GM21526 (cell line): Measurements from ENCODE around the gene HSPA12B.

Source experiments
- ATAC-seq: cut with Tn5 transposase; IDR thresholded peaks from one replicate; pipeline ENCODE4 v1.9.1; 2021; ENCODE audit warnings: moderate library complexity; ENCODE audit not compliant: unreplicated experiment, low FRiP score

The HSPA12B gene

DNA sequence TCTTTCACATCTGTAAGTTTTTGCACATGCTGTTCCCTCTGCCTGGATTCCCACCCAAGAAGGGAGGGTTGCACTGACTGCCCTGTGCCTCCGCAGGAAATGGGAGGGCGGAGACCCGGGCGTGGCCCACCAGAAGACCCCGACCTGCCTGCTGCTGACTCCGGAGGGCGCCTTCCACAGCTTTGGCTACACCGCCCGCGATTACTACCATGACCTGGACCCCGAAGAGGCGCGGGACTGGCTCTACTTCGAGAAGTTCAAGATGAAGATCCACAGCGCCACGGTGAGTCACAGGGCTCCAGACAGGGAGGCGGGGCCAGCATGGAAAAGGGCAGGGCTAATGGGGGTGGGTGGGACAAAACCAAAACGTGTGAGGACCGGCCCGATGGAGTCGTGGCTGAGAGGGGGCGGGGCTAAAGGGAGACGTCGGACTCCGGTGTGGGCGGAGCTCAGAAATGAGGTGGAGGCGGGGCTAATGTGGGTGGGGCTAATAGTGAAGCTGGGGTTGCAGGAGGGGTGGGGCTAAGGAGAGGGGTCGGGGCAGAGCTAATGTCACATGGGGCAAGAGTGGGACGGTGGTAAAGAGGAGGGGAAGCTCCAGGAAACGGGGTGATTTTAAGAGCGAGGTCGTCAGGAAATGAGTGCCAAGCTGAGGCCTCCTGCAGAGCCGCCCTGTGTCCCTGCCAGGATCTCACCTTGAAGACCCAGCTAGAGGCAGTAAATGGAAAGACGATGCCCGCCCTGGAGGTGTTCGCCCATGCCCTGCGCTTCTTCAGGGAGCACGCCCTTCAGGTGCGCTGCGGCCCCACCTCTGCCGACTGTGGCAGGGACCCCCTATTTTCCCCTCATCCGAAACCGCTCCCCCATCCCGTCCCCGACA, 12.6 kb downstream of the HSPA12B start:
- ATAC-seq = no peak

DNA sequence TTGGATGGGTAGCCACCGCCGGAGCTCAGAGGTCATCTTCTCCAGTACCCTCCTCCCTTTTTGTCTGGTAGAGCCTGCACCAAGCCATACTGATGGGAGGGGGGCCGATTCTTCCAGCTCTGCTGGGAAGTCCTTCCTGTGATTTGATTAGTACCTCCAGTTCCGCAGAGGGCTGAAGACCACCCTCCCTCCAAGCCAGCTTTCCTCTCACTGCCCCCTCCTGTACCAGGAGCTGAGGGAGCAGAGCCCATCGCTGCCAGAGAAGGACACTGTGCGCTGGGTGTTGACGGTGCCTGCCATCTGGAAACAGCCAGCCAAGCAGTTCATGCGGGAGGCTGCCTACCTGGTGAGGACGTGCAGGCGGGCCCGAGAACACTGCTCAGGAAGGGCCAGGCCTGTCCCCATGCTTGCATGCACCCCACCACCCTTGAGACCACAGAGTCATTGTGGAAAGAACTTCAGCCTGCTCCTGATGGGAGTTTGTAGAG, 13.2 kb downstream of the HSPA12B start:
- ATAC-seq = no peak

DNA sequence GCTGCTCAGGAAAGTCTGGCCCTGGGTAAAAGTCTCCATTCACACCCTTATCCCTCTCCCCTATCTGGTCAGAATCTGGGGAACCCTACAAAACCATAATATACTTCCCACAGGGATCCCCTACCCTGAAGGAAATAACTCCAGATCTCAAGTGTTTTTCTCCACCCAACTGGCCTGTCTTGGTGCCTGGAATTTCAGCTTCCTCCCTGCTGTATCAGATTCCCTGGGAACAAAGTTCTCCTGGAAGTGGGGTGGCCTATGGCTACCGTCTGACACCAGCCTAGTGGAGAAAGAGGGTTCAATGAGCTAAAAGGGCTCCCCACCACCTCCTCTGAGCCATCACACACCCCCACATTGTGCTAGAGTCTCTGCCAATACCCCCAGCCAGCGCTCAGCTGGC, 15.0 kb downstream of the HSPA12B start:
- ATAC-seq = no peak

DNA sequence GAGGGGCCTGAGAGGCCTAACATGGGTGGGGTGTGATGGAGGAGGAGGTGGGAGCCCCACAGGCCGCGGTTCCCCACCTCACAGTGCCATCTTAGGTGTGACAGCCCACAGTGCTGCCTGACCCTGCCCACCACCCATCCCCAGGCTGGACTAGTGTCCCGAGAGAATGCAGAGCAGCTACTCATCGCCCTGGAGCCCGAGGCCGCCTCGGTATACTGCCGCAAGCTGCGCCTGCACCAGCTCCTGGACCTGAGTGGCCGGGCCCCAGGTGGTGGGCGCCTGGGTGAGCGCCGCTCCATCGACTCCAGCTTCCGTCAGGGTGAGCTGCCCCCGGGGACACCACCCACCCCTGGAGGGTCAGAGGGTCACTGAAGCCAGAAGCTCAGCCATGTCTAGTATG, 15.6 kb downstream of the HSPA12B start:
- ATAC-seq = no peak

DNA sequence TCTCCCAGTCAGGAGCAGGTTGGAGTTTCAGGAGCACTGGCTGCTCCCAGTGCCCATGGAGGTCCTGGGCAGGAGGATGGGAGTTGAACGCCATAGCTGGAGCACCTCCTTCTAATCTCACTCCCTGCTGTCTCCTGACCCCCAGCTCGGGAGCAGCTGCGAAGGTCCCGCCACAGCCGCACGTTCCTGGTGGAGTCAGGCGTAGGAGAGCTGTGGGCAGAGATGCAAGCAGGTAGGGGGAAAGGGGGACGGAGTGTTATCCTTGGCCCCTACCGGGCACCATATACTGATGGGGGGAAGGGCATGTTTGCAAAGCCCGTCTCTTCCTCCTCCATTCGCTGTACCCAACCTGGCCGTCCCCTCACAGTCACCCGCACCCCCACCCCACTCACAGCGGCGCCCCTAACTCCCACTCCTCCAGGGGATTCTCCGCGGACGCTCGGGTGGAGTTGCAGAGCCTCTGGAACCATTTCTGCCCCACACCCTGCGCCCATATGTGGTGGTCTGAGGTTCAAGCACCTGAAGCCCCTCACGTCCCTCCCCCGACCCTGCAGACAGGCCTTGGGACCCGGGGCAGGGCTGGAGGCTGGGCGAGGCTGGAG, 16.7 kb downstream of the HSPA12B start:
- no peak for ATAC-seq

DNA sequence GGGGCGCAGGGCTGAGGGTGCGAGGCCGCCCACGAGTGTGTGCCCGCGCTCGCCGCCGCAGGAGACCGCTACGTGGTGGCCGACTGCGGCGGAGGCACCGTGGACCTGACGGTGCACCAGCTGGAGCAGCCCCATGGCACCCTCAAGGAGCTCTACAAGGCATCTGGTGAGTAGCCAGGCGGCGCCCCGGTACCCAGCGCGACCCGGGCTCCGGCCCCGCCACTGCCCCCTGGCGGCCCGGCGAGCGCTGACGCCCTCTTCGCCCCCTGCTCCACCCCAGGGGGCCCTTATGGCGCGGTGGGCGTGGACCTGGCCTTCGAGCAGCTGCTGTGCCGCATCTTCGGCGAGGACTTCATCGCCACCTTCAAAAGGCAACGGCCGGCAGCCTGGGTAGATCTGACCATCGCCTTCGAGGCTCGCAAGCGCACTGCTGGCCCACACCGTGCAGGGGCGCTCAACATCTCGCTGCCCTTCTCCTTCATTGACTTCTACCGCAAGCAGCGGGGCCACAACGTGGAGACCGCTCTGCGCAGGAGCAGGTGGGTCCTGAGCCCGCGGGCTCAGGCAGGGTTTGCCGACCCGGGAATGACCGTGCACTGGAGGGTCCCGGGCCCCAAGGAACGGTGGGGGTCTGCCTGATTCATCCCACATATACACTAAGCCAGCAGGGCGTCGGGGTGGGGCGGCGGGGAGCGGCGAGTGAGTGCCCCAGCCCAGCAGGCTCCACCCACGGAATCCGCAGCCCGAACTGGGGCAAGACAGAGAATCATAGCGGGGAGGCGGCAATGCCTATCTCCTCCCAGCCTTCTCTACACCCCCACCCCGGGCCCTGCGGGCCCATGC, 17.4 kb downstream of the HSPA12B start:
- no peak for ATAC-seq

GRCh38 chr20:3751305-3751674, 18.8 kb downstream of the HSPA12B start:
- ATAC-seq = no peak

GRCh38 chr20:3751675-3752385, 19.3 kb downstream of the HSPA12B start:
- no peak for ATAC-seq

GRCh38 chr20:3752386-3752759, 19.9 kb downstream of the HSPA12B start:
- no peak for ATAC-seq

GRCh38 chr20:3753098-3753497, 20.6 kb downstream of the HSPA12B start:
- no peak for ATAC-seq

DNA sequence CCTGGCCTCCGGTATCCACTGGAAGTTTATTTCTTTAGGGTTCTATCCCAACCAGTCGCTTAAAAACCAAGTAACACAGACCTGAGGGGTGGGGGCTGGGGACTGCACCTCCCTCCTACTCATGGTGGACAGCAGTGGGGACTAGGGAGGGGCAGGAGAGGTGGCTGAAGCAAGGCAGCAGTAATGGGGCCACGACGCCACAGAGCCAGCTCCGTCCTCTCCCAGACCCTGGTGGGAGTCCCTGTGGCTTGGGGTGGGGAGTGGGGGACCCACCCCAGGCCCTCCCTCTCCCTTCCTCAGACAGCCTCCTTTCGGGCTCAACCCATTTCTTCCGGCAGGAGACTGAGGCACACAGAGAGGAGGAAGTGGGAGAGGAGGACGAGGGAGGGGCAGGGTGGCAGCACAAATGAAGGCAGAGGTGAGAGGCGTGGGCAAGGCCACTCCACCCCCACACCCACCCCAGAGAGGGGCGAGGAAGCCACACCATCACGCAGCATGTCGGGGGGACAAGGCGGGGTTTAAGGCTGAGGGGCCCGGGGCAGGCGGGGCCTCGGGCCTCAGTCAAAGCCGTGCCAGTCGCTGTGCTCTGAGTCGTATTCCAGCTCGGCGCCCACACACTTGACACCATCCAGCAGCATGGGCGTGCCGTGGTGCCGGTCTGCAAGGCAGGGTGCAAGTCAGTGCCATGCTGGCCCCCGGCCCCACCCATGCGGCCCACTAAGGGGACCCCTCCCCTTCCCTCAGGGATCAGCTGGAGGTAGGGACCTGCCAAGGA, 21.2 kb downstream of the HSPA12B start:
- ATAC-seq = no peak

DNA sequence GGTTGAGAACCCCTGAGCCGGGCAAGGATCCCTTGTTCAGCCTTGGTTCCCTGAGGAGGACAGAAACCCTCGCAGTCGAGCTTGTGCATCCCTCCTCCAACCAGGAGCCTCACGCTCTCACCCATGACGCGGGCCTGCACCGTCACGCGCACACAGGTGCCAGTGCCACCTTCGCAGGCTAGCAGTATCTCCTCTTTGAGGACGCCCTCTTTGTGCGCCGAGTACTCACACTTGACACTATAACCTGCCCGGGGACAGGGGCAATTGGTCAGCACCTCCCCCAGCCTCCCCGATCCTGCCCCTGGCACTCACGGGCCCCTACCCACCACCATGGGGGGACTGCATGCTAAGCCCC, 21.8 kb downstream of the HSPA12B start:
- ATAC-seq = no peak

- ATAC-seq = no peak
Measured at GRCh38 chr20:3755269-3755668, 22.8 kb downstream of the HSPA12B start.

- no peak for ATAC-seq
Measured at GRCh38 chr20:3755814-3756480, 23.5 kb downstream of the HSPA12B start.

DNA sequence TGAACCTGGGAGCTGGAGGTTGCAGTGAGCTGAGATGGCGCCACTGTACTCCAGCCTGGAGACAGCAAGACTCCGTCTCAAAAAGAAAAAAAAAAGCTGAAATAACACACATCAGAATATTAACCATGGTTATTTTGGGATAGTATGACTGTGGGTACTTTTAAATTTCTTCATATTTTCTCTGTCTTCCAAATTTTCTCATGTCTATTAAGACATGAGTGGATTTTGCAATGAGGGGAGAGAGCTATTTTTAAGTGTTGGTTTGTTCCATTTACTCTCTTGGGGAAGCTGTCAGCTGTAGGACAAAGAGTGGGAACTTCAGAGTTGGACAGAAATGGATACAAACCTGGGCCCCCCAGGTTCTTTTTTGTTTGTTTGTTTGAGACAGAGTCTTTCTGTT, 24.8 kb downstream of the HSPA12B start:
- no peak for ATAC-seq

DNA sequence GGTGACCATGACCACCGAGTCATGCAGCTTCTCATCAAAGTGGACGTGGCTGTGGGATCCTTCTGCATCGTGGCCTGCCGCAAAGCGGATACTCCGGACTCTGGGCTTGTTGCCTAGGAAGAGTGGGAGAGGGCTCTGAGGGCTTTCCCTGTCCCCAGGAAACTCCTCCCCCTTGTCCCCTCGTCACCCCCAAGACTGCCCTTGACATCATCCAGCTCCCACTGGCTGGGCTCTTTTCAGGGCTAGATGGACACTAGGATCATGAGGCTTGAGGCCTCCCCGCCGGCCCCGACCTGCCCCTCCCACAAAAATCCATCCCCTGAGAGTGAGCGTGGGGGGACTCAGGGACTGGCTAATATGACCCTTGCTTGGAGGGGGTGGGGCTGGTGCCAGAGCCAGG, 26.1 kb downstream of the HSPA12B start:
- ATAC-seq = no peak

DNA sequence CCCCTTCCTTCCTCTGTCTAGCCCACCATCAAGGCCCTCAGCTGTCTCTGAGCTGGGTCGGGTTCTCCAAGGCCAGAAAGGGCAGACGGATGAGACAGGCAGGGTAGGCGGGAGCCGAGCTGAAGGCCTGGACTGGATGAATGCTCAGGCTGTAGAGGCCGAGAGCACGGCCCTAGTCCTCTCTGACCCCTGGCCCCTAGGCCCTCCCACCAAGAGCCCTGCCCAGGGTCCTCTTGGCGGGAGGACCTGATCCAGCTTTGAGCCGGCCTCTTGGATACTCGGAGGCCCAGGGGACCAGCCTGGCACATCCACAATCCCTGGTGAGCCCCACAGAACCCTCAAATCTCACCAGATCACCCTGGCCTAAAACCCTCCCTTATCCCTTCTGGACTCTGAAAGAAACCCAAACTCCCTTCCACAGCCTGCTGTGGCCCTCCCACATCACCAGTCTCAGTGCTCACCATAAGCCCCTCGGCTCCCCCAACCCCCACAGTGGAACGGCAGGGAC, 26.9 kb downstream of the HSPA12B start:
- ATAC-seq = no peak

DNA sequence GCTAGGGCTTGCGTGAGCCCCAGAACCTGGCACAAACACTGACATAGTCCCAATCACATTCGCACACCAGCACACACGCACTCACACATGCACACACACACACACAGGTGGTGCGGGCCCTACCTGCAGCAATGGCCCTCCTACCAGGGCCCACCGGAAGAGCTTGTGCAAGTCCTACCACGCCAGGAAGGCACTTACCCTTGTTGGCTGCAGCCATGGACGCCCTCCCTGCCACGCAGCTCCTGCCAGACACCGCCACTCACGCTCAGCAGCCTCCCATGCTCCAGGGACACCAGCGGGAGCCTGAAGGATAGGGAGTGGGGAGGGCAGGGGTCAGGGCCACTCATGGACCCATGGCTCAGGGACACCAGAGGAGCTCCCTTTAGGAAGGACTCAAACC, 27.4 kb downstream of the HSPA12B start:
- ATAC-seq = no peak

DNA sequence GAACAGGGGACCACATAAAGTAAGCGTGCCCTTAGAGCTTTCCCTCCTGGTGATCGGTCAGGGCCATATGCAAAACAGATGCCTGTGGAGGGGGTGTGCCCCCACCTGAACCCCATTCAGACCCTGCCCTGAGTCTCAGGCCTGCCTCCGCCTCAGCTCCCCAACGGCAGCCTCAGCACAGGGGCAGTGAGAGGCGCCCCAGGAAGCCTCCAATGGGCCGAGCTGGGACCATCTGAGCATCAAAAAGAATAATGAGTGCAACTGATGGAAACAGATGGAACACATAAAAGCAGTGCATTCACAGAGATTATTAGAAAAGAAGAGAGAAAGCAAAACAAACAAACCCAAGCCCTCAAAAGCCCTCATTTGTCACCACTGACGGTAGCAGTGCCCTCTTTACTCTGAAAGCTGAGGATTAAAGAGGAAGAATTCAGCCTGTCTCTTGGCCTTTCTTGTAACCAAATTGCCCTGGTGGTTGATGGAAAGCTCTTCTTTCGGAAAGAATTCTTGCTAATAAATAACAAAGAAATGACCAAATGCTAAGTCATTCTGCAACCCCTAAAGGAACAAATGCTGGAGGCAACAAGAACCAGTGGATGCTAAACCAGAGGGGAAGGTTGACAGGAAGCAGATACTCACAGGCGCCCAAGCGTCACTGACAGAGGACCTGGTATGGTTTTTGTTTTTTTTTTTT, 28.3 kb downstream of the HSPA12B start:
- no peak for ATAC-seq
